ENCODE measurements around the gene BAK1. TPM values are rescaled to one million over a fixed set of nuclear protein-coding genes. Genes with fewer than 3 reads are reported as not detected.

The BAK1 gene
- polyA plus RNA-seq, 3 donors = 27.8 to 41.5 (median 34.0) TPM

GRCh38 chr6:33627876-33628275 lies 47.8 kb upstream of the BAK1 start:
- H3K27ac ChIP-seq (ENCODE audit: low read depth in 1 of 2, low read length in 2 of 2) = no peak overlapping the region
- Mint-ChIP-seq H3K36me3 (peaks cover 3 to 12% of the 10 kb centered on the region in 2 donors), H3K27me3 (ENCODE audit: low read depth in 3 of 3) (peaks cover 10 to 18% (median 14%) of the 10 kb centered on the region in 3 donors), H3K27ac (no peak overlapping the region), H3K4me1 (peaks cover 19% of the 10 kb centered on the region), H3K4me3 (no peak overlapping the region), H3K9me3 (peaks cover 0 to 5% (median 3%) of the 10 kb centered on the region in 7 donors)
- H2AFZ ChIP-seq (ENCODE audit: insufficient read depth, low read depth, low read length, poor library complexity, severe bottlenecking) = no peak overlapping the region
- peaks cover 3 to 5% of the 10 kb centered on the region in 2 donors for H3K4me1 ChIP-seq (ENCODE audit: control insufficient read depth in 1 of 2, insufficient read depth in 2 of 2, low read length in 2 of 2)
- H3K79me2 ChIP-seq (ENCODE audit: insufficient read depth, low read length) = no peaks in the 10 kb centered on the region
- H3K4me3 ChIP-seq (replicated peaks in 1 of 3; ENCODE audit: low read depth in 2 of 3, low read length in 3 of 3) = no peak overlapping the region
- H3K27me3 ChIP-seq (ENCODE audit: control insufficient read depth in 2 of 2, insufficient read depth in 2 of 2, low read length in 2 of 2) = peaks cover 0 to 10% of the 10 kb centered on the region in 2 donors
- TF ChIP-seq CTCF (IDR thresholded peaks at IDR 0.05) = no peak
- H4K20me1 ChIP-seq (ENCODE audit: insufficient read depth, low read length) = no peaks in the 10 kb centered on the region
- no peak overlapping the region for H3K9ac ChIP-seq (ENCODE audit: insufficient read depth, low read length, poor library complexity, severe bottlenecking)
- 100% methylated on average over 3 of the region's 5 CpGs for WGBS (ENCODE audit: insufficient coverage)
- H3K9me3 ChIP-seq (replicated peaks in 1 of 2; ENCODE audit: control insufficient read depth in 1 of 2, insufficient read depth in 1 of 2, low read length in 2 of 2) = no peaks in the 10 kb centered on the region
- intact Hi-C loops (cut with micrococcal nuclease) = no loop called here
- no peaks in the 10 kb centered on the region for H3K36me3 ChIP-seq (replicated peaks in 1 of 2; ENCODE audit: control insufficient read depth in 1 of 2, insufficient read depth in 2 of 2, low read length in 2 of 2)
- no peak for DNase-seq
- no peak overlapping the region for H3K4me2 ChIP-seq (replicated peaks; ENCODE audit: extremely low read depth, low read length, poor library complexity, severe bottlenecking)

GRCh38 chr6:33624856-33625255 lies 44.8 kb upstream of the BAK1 start:
- Mint-ChIP-seq H3K36me3 (peaks cover 2 to 7% of the 10 kb centered on the region in 2 donors), H3K27me3 (ENCODE audit: low read depth in 3 of 3) (peaks cover 14 to 34% (median 22%) of the 10 kb centered on the region in 3 donors), H3K4me1 (peaks cover 32% of the 10 kb centered on the region), H3K4me3 (no peak overlapping the region), H3K27ac (no peak overlapping the region), H3K9me3 (peaks cover 0 to 4% (median 2%) of the 10 kb centered on the region in 7 donors)
- Histone ChIP-seq H3K79me2 (ENCODE audit: insufficient read depth, low read length) (no peaks in the 10 kb centered on the region), H3K36me3 (replicated peaks in 1 of 2; ENCODE audit: control insufficient read depth in 1 of 2, insufficient read depth in 2 of 2, low read length in 2 of 2) (no peaks in the 10 kb centered on the region), H4K20me1 (ENCODE audit: insufficient read depth, low read length) (no peaks in the 10 kb centered on the region), H3K9ac (ENCODE audit: insufficient read depth, low read length, poor library complexity, severe bottlenecking) (no peak overlapping the region), H3K4me1 (ENCODE audit: control insufficient read depth in 1 of 2, insufficient read depth in 2 of 2, low read length in 2 of 2) (peaks cover 12 to 25% of the 10 kb centered on the region in 2 donors), H3K27ac (ENCODE audit: low read depth in 1 of 2, low read length in 2 of 2) (no peak overlapping the region), H3K4me2 (replicated peaks; ENCODE audit: extremely low read depth, low read length, poor library complexity, severe bottlenecking) (no peak overlapping the region), H2AFZ (ENCODE audit: insufficient read depth, low read depth, low read length, poor library complexity, severe bottlenecking) (no peak overlapping the region), H3K27me3 (ENCODE audit: control insufficient read depth in 2 of 2, insufficient read depth in 2 of 2, low read length in 2 of 2) (peaks cover 3 to 22% of the 10 kb centered on the region in 2 donors), H3K4me3 (replicated peaks in 1 of 3; ENCODE audit: low read depth in 2 of 3, low read length in 3 of 3) (no peak overlapping the region), H3K9me3 (replicated peaks in 1 of 2; ENCODE audit: control insufficient read depth in 1 of 2, insufficient read depth in 1 of 2, low read length in 2 of 2) (no peaks in the 10 kb centered on the region)
- intact Hi-C loops (cut with micrococcal nuclease) = no loop called here
- WGBS (ENCODE audit: insufficient coverage) = 100% methylated on average over 1 of the region's 4 CpGs
- no peak for TF ChIP-seq CTCF (IDR thresholded peaks at IDR 0.05)
- no peak for DNase-seq
